ENCODE measurements around the gene FUT3. TPM values are rescaled to one million over a fixed set of nuclear protein-coding genes. Genes with fewer than 3 reads are reported as not detected.
"Not testable (repeated sequence)": the region's sequence is repeated elsewhere in the genome, so short reads cannot be mapped to it uniquely, and the experiment has no call there.

The FUT3 gene
- polyA plus RNA-seq, 6 donors from 2014 or later, result not detected

GRCh38 chr19:5850743-5851293 lies 431 bp downstream of the FUT3 start:
- H3K27me3 Mint-ChIP-seq, result peaks cover 0 to 7% (median 0%) of the 10 kb centered on the region in 3 donors
- peak overlapping the region in 2 of 8 donors; percentile 26 to 42 for H3K4me3 Mint-ChIP-seq
- DNase-seq (no peak), ATAC-seq (ENCODE audit: low read depth in 2 of 2) (no peak)
- no peaks in the 10 kb centered on the region for H3K36me3 Mint-ChIP-seq
- no peaks in the 10 kb centered on the region for H3K9me3 Mint-ChIP-seq
- no peaks in the 10 kb centered on the region for H3K4me1 Mint-ChIP-seq
- no peak overlapping the region for H3K27ac Mint-ChIP-seq

GRCh38 chr19:5850189-5850588 lies 1.1 kb downstream of the FUT3 start:
- Mint-ChIP-seq H3K4me3 (no peak overlapping the region), H3K36me3 (no peaks in the 10 kb centered on the region), H3K27me3 (peaks cover 0 to 7% (median 0%) of the 10 kb centered on the region in 3 donors), H3K27ac (no peak overlapping the region), H3K9me3 (no peaks in the 10 kb centered on the region), H3K4me1 (no peaks in the 10 kb centered on the region)
- no peak for ATAC-seq (ENCODE audit: low read depth in 2 of 2)
- no peak for DNase-seq

DNA sequence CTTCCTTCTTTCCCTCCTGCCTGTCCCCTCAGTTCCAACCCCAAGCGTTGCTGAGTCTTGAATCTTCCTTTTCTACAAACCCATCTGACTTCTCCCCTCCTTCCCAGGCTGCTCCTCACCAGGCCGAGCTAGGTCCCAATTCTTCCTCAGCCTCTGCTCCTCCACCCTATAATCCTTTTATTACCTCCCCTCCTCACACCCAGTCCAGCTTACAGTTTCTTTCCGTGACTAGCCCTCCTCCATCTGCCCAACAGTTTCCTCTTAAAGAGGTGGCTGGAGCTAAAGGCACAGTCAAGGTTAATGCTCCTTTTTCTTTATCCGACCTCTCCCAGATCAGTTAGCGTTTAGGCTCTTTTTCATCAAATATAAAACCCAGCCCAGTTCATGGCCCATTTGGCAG lies 2.6 kb downstream of the FUT3 start:
- not testable (repeated sequence) for H3K36me3 Mint-ChIP-seq; H3K27me3 Mint-ChIP-seq; H3K27ac Mint-ChIP-seq; H3K4me3 Mint-ChIP-seq; H3K9me3 Mint-ChIP-seq; ATAC-seq (ENCODE audit: low read depth in 2 of 2); H3K4me1 Mint-ChIP-seq; DNase-seq

DNA sequence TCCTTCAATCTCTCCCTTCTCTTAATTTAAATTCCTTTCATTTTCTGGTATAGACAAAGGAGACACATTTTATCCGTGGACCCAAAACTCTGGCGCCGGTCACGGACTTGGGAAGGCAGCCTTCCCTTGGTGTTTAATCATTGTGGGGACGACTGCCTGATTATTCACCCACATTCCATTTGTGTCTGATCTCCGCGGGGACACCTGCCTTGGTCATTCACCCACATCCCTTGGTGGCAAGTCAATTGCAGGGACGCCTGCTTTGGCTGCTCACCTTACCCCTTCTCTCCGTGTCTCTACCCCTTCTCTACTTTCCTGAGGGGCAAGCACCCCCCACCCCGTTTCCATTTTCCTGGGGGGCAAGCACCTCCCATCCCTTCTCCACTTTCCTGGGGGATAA lies 3.4 kb downstream of the FUT3 start:
- H3K4me1 Mint-ChIP-seq; H3K9me3 Mint-ChIP-seq; ATAC-seq (ENCODE audit: low read depth in 2 of 2); H3K4me3 Mint-ChIP-seq; H3K36me3 Mint-ChIP-seq; H3K27me3 Mint-ChIP-seq; H3K27ac Mint-ChIP-seq; DNase-seq: not testable (repeated sequence)

- ATAC-seq (ENCODE audit: low read depth in 2 of 2) (no peak), DNase-seq (no peak)
- Mint-ChIP-seq H3K27me3 (peaks cover 0 to 4% (median 0%) of the 10 kb centered on the region in 3 donors), H3K36me3 (no peaks in the 10 kb centered on the region), H3K27ac (peak overlapping the region in 1 of 6 donors; percentile 56), H3K4me1 (no peaks in the 10 kb centered on the region), H3K9me3 (no peaks in the 10 kb centered on the region), H3K4me3 (no peak overlapping the region)
These were observed 6.5 kb downstream of the FUT3 start for GRCh38 chr19:5844456-5845433.

GRCh38 chr19:5843295-5843927 lies 7.8 kb downstream of the FUT3 start:
- Mint-ChIP-seq H3K4me3 (no peak overlapping the region), H3K36me3 (no peaks in the 10 kb centered on the region), H3K9me3 (no peaks in the 10 kb centered on the region), H3K4me1 (peaks cover 0 to 2% (median 2%) of the 10 kb centered on the region in 3 donors), H3K27ac (no peak overlapping the region), H3K27me3 (peaks cover 0 to 8% (median 5%) of the 10 kb centered on the region in 3 donors)
- ATAC-seq (ENCODE audit: low read depth in 2 of 2) (no peak), DNase-seq (no peak)

GRCh38 chr19:5841735-5842111 lies 9.5 kb downstream of the FUT3 start:
- not testable (repeated sequence) for ATAC-seq (ENCODE audit: low read depth in 2 of 2); H3K4me1 Mint-ChIP-seq; H3K4me3 Mint-ChIP-seq; H3K27ac Mint-ChIP-seq; H3K9me3 Mint-ChIP-seq; H3K36me3 Mint-ChIP-seq; DNase-seq
- peaks cover 7 to 16% (median 13%) of the 10 kb centered on the region in 3 donors for H3K27me3 Mint-ChIP-seq

GRCh38 chr19:5839065-5840017 lies 11.9 kb downstream of the FUT3 start, which contains the start of gene FUT6:
FUT6 (minus strand) TSS chr19:5839702; CDS start chr19:5832567, 7,135 bp downstream.
- H3K4me3 Mint-ChIP-seq, result no peak within 1 kb of the TSS
- peak within 1 kb of the TSS in 3 of 6 donors; percentile 61 to 80 (median 63) for H3K27ac Mint-ChIP-seq

GRCh38 chr19:5838353-5839064 lies 12.7 kb downstream of the FUT3 start:
- H3K9me3 Mint-ChIP-seq, result peaks cover 0 to 3% (median 0%) of the 10 kb centered on the region in 7 donors
- no peak overlapping the region for H3K4me3 Mint-ChIP-seq
- DNase-seq (no peak), ATAC-seq (ENCODE audit: low read depth in 2 of 2) (no peak)
- peak overlapping the region in 3 of 6 donors; percentile 20 to 80 (median 61) for H3K27ac Mint-ChIP-seq
- peaks cover 0 to 7% (median 5%) of the 10 kb centered on the region in 3 donors for H3K4me1 Mint-ChIP-seq
- no peaks in the 10 kb centered on the region for H3K36me3 Mint-ChIP-seq
- H3K27me3 Mint-ChIP-seq, result peaks cover 7 to 20% (median 13%) of the 10 kb centered on the region in 3 donors

More at GRCh38 chr19:5839065-5840017, 11.9 kb downstream of the FUT3 start, which contains the start of gene FUT6:
- ATAC-seq (ENCODE audit: low read depth in 2 of 2) (no peak), DNase-seq (no peak)
- H3K36me3 Mint-ChIP-seq, result no peaks in the 10 kb centered on the region
- H3K27me3 Mint-ChIP-seq, result peaks cover 7 to 20% (median 13%) of the 10 kb centered on the region in 3 donors
- H3K9me3 Mint-ChIP-seq, result peaks cover 0 to 3% (median 0%) of the 10 kb centered on the region in 7 donors
- H3K4me1 Mint-ChIP-seq, result peaks cover 0 to 7% (median 5%) of the 10 kb centered on the region in 3 donors

DNA sequence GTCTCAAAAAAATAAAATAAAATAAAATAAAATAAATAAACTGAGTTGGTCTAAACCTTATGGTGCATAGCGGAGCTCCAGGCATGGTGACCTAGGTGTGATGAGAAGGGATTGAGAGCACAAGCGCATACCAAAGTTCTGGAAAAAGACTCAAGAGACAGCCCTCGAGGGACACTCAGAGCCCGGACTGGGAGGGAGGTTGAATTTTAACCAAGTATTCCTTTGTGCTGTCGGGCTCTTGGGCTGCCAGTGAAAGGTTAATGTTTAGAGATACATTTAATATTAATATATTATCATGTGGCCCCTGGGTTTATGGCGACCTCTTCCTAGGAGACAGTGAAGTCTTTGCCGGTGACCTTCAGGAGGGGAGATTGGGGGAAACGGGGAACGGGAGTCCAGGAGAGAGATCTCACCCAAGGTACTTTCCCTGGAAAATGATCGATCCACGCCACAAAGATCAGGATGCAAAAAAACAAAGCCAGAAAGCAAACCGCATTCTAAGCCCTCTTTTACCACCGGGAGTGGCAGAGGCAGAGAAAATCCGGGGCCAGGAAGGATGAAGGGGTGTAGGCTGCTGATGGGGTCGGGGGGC lies 13.4 kb downstream of the FUT3 start:
- Mint-ChIP-seq H3K27me3 (peaks cover 7 to 20% (median 13%) of the 10 kb centered on the region in 3 donors), H3K36me3 (no peaks in the 10 kb centered on the region), H3K9me3 (peaks cover 0 to 3% (median 0%) of the 10 kb centered on the region in 7 donors), H3K27ac (peak overlapping the region in 2 of 6 donors; percentile 30 to 39), H3K4me1 (peaks cover 0 to 7% (median 5%) of the 10 kb centered on the region in 3 donors), H3K4me3 (no peak overlapping the region)
- no peak for ATAC-seq (ENCODE audit: low read depth in 2 of 2)
- DNase-seq, result no peak

GRCh38 chr19:5832527-5833216 lies 18.6 kb downstream of the FUT3 start:
- Mint-ChIP-seq H3K4me1 (peaks cover 9 to 14% (median 11%) of the 10 kb centered on the region in 3 donors), H3K27ac (no peak overlapping the region), H3K9me3 (peaks cover 0 to 2% (median 0%) of the 10 kb centered on the region in 7 donors), H3K36me3 (no peaks in the 10 kb centered on the region), H3K27me3 (peaks cover 4 to 26% (median 9%) of the 10 kb centered on the region in 3 donors), H3K4me3 (peak overlapping the region in 2 of 8 donors; percentile 16 to 44)
- ATAC-seq (ENCODE audit: low read depth in 2 of 2) (no peak), DNase-seq (no peak)

All from naive B cell (primary cell).